Fibroblast of mammary gland (primary cell): Measurements from ENCODE around the gene MYO1D.

Experiments used
- DNase-seq: peaks from one replicate; pipeline ENCODE4 v3.0.0-alpha.2; 2010; ENCODE audit warnings: low read depth
- H3K4me3 ChIP-seq: 2 replicates; pipeline ENCODE4 v1.5.1; 2011; ENCODE audit warnings: low read depth, mild to moderate bottlenecking, low read length, moderate library complexity; ENCODE audit not compliant: control insufficient read depth
- TF ChIP-seq, protein P1 (sequence below): conservative IDR thresholded peaks from 2 replicates; pipeline ENCODE4 v1.5.1; 2011; ENCODE audit warnings: low read depth, low read length, inconsistent platforms; ENCODE audit not compliant: control insufficient read depth, insufficient read depth

The MYO1D gene

DNA sequence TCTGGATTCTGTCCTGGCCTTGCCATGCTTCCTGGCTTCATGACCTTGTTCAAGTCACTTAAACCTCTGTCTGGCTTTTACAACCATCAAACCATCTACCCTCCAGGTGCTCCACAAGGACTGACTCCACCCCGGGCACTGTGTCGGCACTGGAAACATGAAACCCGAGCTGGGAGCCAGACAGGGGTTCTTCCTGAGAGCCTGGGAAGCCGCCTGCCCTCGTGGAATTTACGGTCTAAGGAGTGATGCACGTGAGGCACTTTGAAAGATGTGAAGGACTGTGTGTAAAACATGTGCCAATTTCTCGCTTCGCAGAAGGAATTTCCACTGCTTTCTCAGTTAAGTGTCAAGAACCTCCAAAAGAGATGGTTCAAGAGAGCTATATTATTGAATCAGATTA lies 378.5 kb downstream of the MYO1D start:
- TF ChIP-seq, protein P1, sequence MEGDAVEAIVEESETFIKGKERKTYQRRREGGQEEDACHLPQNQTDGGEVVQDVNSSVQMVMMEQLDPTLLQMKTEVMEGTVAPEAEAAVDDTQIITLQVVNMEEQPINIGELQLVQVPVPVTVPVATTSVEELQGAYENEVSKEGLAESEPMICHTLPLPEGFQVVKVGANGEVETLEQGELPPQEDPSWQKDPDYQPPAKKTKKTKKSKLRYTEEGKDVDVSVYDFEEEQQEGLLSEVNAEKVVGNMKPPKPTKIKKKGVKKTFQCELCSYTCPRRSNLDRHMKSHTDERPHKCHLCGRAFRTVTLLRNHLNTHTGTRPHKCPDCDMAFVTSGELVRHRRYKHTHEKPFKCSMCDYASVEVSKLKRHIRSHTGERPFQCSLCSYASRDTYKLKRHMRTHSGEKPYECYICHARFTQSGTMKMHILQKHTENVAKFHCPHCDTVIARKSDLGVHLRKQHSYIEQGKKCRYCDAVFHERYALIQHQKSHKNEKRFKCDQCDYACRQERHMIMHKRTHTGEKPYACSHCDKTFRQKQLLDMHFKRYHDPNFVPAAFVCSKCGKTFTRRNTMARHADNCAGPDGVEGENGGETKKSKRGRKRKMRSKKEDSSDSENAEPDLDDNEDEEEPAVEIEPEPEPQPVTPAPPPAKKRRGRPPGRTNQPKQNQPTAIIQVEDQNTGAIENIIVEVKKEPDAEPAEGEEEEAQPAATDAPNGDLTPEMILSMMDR: no peak
- DNase-seq: no peak

DNA sequence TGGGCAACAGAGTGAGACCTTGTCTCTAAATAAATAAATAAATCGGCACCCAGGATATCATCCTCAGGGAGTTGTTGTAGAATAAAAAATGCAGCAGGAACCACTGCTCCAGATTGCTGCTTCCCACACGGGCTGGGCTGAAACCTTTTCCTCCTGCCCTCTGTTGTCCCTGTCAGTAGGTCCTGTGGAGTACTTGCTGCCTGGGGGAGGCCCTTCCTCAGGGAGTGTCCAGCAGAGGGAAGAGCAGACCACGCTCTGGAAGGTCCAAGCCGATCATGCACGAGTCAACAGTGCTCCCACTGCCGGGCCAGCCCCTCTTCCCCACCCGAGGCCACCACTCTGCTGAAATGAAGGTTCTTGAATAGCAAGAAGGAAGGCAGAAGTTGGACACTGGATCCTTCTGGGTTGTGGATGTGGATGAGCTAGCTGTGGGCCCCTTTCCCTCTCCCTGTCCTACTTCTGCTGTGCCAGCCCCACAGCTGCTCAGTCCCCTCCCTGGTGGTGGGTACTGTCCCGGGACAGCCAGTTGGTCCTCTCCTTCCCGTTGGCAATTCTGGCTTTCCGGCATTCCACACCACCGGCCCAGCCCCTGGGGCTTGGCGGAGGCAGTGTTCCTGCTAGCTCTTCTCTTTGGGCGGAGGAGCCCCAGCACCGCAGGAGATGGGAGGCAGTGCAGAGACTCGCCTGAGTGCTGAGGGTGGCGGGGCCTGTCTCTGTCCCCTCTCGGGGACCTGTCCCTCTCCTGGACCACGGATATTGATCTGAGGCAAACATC lies 379.3 kb downstream of the MYO1D start:
- TF ChIP-seq, protein P1: no peak
- H3K4me3 ChIP-seq: no peak overlapping the region
- DNase-seq: peak; percentile 45

More for the DNA sequence above, 378.5 kb downstream of the MYO1D start:
- no peak overlapping the region for H3K4me3 ChIP-seq

GRCh38 chr17:32496395-32497073 lies 380.4 kb downstream of the MYO1D start:
- H3K4me3 ChIP-seq: no peak overlapping the region
- DNase-seq: peak; percentile 87

DNA sequence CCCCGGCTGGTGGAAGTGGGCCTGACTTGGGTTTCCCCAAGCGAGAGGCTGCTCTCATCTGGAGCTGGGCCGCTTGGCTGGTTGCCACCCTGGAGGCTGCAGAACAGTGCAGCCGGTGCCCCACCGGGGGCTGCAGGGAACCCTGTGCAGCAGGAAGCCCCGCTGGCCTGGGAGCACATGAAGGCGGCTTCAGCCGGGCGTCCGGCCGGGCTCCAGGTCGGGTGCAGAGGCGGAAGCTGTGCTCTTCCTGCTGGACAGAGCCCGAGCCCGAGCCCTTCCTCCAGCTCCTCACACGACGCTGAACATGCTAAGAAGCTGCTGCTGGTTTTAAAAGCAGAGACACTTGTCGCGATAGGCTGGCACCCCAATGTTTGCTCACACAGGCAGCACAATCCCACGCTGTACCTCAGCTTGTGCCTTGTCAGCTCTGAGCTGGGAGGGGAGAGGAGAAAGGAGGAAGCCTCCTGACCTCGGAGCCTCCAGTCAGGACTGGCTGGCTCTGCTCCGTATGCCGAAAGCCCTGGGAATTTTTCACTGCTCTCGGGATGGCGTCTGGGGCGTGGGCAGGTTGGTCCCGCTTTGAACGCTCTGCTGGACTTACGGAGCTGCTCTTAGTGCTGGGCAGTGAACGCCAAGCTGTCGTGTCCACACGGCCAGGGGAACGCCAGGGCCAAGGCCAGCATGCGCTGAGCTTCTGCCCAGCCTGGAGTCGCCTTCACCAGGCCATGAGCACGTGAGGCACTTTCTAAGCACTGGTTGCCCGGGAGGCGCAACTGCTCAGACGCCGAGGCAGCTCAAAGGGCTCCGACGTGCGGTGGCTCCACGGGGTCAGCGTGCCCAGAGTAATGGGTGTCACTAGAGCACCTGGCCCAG lies 381.3 kb downstream of the MYO1D start:
- H3K4me3 ChIP-seq: no peak overlapping the region
- TF ChIP-seq, protein P1: no peak
- DNase-seq: peak; percentile 53

More at GRCh38 chr17:32496395-32497073, 380.4 kb downstream of the MYO1D start:
- TF ChIP-seq, protein P1: no peak

- DNase-seq: no peak
- H3K4me3 ChIP-seq: no peak overlapping the region
- TF ChIP-seq, protein P1: no peak
Measured at GRCh38 chr17:32494621-32495358, 382.1 kb downstream of the MYO1D start.
